GM21619 (cell line): Measurements from ENCODE around the gene LYPD6.

Source experiments
- ATAC-seq: cut with Tn5 transposase; IDR thresholded peaks from one replicate; pipeline ENCODE4 v1.9.1; 2021; ENCODE audit not compliant: unreplicated experiment

LYPD6 gene

GRCh38 chr2:149346272-149346671 lies 15.9 kb downstream of the LYPD6 start:
- no peak for ATAC-seq

GRCh38 chr2:149348291-149348690 lies 17.9 kb downstream of the LYPD6 start:
- ATAC-seq: no peak

- ATAC-seq: no peak
These were observed 23.0 kb downstream of the LYPD6 start for GRCh38 chr2:149353421-149353820.

GRCh38 chr2:149355716-149356422 lies 25.5 kb downstream of the LYPD6 start:
- no peak for ATAC-seq

GRCh38 chr2:149357058-149357457 lies 26.7 kb downstream of the LYPD6 start:
- no peak for ATAC-seq

GRCh38 chr2:149360106-149360505 lies 29.7 kb downstream of the LYPD6 start:
- ATAC-seq: no peak

GRCh38 chr2:149363958-149364357 lies 33.6 kb downstream of the LYPD6 start:
- ATAC-seq: no peak

GRCh38 chr2:149364839-149365238 lies 34.5 kb downstream of the LYPD6 start:
- no peak for ATAC-seq

- ATAC-seq: no peak
These were observed 35.7 kb downstream of the LYPD6 start for GRCh38 chr2:149365931-149366583.

- no peak for ATAC-seq
These were observed 39.8 kb downstream of the LYPD6 start for GRCh38 chr2:149370061-149370775.

GRCh38 chr2:149371476-149371875 lies 41.1 kb downstream of the LYPD6 start:
- ATAC-seq: no peak

- no peak for ATAC-seq
These were observed 45.5 kb downstream of the LYPD6 start for GRCh38 chr2:149375801-149376361.

- ATAC-seq: no peak
These were observed 49.8 kb downstream of the LYPD6 start for GRCh38 chr2:149380205-149380604.

- no peak for ATAC-seq
These were observed 53.0 kb downstream of the LYPD6 start for GRCh38 chr2:149383340-149383739.

GRCh38 chr2:149385350-149385749 lies 55.0 kb downstream of the LYPD6 start:
- no peak for ATAC-seq

GRCh38 chr2:149387411-149387810 lies 57.0 kb downstream of the LYPD6 start:
- no peak for ATAC-seq

GRCh38 chr2:149388120-149388816 lies 57.9 kb downstream of the LYPD6 start:
- ATAC-seq: no peak

- no peak for ATAC-seq
These were observed 59.2 kb downstream of the LYPD6 start for GRCh38 chr2:149389506-149390167.

- ATAC-seq: no peak
These were observed 63.2 kb downstream of the LYPD6 start for GRCh38 chr2:149393614-149394013.

GRCh38 chr2:149394864-149395263 lies 64.5 kb downstream of the LYPD6 start:
- ATAC-seq: no peak
